Ovary (tissue), 3 donors: ENCODE measurements around the gene GSG1L.

ENCODE experiments used
- EP300 ChIP-seq: sonication (generic); formaldehyde crosslinking; IDR thresholded peaks from one replicate; pipeline ENCODE4 v1.6.1; 2017; ENCODE audit warnings: antibody characterized with exemption
- POLR2A ChIP-seq: fragments of 450-650 bp; IDR thresholded peaks from one replicate; pipeline ENCODE4 v1.6.1; 2017; ENCODE audit warnings: antibody characterized with exemption, mild to moderate bottlenecking, moderate library complexity
- TF ChIP-seq, protein P1 (sequence below), 3 donors: fragments of 450-650 bp in 2 of 3; fragments of 200-600 bp in 1 of 3; IDR thresholded peaks; one replicate each; pipeline versions ENCODE4 v1.5.1 to v1.8.0; 2016 to 2022; ENCODE audit warnings: antibody characterized with exemption in 3 of 3, mild to moderate bottlenecking in 1 of 3
- donor health status: DM: no; HTN: no; CAD: no.

GRCh38 chr16:27759967-27760788 lies 303.3 kb downstream of the GSG1L start:
- TF ChIP-seq, protein P1, sequence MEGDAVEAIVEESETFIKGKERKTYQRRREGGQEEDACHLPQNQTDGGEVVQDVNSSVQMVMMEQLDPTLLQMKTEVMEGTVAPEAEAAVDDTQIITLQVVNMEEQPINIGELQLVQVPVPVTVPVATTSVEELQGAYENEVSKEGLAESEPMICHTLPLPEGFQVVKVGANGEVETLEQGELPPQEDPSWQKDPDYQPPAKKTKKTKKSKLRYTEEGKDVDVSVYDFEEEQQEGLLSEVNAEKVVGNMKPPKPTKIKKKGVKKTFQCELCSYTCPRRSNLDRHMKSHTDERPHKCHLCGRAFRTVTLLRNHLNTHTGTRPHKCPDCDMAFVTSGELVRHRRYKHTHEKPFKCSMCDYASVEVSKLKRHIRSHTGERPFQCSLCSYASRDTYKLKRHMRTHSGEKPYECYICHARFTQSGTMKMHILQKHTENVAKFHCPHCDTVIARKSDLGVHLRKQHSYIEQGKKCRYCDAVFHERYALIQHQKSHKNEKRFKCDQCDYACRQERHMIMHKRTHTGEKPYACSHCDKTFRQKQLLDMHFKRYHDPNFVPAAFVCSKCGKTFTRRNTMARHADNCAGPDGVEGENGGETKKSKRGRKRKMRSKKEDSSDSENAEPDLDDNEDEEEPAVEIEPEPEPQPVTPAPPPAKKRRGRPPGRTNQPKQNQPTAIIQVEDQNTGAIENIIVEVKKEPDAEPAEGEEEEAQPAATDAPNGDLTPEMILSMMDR (IDR thresholded peaks at IDR 0.05), result no peak
- TF ChIP-seq POLR2A (no peak), EP300 (no peak)
